Uterus (tissue), 2 donors: ENCODE results near the gene HNRNPUL2.

ENCODE experiments used
- POLR2A ChIP-seq, 2 donors: fragments of 450-650 bp; IDR thresholded peaks; one replicate each; pipeline ENCODE4 v1.6.1; 2016; ENCODE audit warnings: antibody characterized with exemption in 2 of 2, mild to moderate bottlenecking in 1 of 2, moderate library complexity in 1 of 2
- TF ChIP-seq, protein P1 (sequence below), 4 experiments: fragments of 200-600 bp in 2 of 4; fragments of 450-650 bp in 2 of 4; sonication (generic) in 2 of 4; IDR thresholded peaks; one replicate each; pipeline ENCODE4 v1.5.1; 2016 to 2019; ENCODE audit warnings: antibody characterized with exemption in 4 of 4, mild to moderate bottlenecking in 2 of 4, moderate library complexity in 1 of 4

DNA sequence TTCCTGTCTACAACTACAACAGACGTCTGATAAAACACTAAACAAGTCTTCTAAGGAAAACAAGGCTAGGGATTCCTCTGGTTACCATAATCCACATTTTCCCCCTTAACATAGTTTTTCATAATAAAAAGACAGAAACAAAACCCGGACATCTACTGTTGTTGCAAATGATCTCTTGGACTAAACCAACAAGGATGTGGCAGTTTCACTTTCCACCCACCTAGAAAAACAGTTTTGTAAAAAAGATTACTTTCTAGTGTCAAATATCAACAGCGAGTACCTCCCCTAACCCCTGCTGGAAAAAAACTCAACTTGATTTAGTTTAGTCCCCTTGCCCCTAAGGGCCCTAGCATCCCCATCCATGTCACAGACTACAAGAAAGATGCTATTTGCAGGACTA is 14.4 kb downstream of the HNRNPUL2 start:
- TF ChIP-seq, protein P1, sequence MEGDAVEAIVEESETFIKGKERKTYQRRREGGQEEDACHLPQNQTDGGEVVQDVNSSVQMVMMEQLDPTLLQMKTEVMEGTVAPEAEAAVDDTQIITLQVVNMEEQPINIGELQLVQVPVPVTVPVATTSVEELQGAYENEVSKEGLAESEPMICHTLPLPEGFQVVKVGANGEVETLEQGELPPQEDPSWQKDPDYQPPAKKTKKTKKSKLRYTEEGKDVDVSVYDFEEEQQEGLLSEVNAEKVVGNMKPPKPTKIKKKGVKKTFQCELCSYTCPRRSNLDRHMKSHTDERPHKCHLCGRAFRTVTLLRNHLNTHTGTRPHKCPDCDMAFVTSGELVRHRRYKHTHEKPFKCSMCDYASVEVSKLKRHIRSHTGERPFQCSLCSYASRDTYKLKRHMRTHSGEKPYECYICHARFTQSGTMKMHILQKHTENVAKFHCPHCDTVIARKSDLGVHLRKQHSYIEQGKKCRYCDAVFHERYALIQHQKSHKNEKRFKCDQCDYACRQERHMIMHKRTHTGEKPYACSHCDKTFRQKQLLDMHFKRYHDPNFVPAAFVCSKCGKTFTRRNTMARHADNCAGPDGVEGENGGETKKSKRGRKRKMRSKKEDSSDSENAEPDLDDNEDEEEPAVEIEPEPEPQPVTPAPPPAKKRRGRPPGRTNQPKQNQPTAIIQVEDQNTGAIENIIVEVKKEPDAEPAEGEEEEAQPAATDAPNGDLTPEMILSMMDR (IDR thresholded peaks at IDR 0.05) = no peak
- TF ChIP-seq POLR2A (IDR thresholded peaks at IDR 0.05) = no peak
